ENCODE measurements around the gene ALPI.

Gene ALPI

DNA sequence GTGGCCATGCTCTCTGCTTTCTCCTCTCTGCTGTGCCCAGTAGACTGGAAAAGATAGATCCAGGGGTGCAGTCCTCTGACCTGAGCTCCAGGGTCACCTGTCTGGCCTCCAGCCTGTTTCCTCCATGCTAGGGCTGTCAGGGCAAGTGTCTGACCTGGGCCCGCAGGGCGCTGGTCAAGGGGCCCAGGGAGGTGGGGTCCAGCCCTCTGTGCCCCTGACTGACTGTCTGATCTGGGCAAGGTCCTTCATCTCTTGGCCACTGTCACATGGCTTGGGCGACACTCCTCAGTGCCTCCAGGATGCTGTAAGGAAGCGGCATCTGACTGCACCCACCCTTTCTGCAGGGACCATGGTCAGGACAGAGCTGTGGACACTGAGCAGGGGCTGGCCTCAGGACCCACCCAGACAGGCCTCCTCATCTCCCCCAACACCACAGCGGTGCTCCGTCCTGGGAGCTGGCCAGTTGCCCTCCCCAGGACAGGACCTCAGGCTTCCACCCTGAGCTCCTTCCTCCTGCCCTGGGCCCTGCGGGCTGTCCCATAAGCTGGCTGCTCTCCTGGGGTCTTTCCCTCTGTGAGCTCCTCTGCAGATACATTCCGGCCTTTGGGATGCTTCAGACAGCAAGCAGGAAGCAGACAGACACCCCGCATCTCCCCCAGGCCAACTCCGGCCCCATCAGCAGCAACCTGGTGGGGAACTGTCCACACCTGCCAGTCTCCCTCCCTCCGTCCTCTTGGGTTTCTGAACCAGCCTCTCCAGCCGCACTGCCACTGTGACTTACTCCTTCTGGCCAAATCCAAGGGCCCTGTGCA is 21.2 kb upstream of the ALPI start:
- H4K8ac ChIP-seq (ENCODE audit: low read depth, low read length): no peak overlapping the region
- H3K23ac ChIP-seq (ENCODE audit: low read length): no peak overlapping the region
- H3K4me3 ChIP-seq (ENCODE audit: low read length): no peak overlapping the region
- H3K56ac ChIP-seq (ENCODE audit: low read length): no peak overlapping the region
- DNase-seq: no peak
- H3K27ac ChIP-seq (ENCODE audit: low read depth, low read length): no peak overlapping the region
- no peak overlapping the region for H2BK5ac ChIP-seq (ENCODE audit: low read length)
- no peak overlapping the region for H3K4me2 ChIP-seq (ENCODE audit: low read length)
- no peaks in the 10 kb centered on the region for H3K79me2 ChIP-seq (ENCODE audit: control insufficient read depth, insufficient read depth, low read length)
- no peak overlapping the region for H2BK15ac ChIP-seq (replicated peaks; ENCODE audit: low read depth)
- H3K36me3 ChIP-seq (ENCODE audit: control insufficient read depth, insufficient read depth, low read length): no peaks in the 10 kb centered on the region
- H3K4ac ChIP-seq (ENCODE audit: low read depth, low read length): no peak overlapping the region
- no peaks in the 10 kb centered on the region for H3K4me1 ChIP-seq (ENCODE audit: control insufficient read depth, low read depth, low read length)
- no peaks in the 10 kb centered on the region for H3K79me1 ChIP-seq (ENCODE audit: low read length)
- H2BK120ac ChIP-seq (ENCODE audit: low read depth, low read length): no peak overlapping the region
- no peak overlapping the region for H4K5ac ChIP-seq (ENCODE audit: low read length)
- no peak overlapping the region for H2AK5ac ChIP-seq (ENCODE audit: low read length)
- H3K18ac ChIP-seq (ENCODE audit: low read length): no peak overlapping the region
- H3K9ac ChIP-seq (ENCODE audit: low read length): no peak overlapping the region
- no CpG with 5 or more reads among the region's 12 CpGs for WGBS (ENCODE audit: extremely low coverage, insufficient coverage, low lambda C conversion rate)
- no peaks in the 10 kb centered on the region for H3K27me3 ChIP-seq (ENCODE audit: insufficient read depth, low read length, poor library complexity)

DNA sequence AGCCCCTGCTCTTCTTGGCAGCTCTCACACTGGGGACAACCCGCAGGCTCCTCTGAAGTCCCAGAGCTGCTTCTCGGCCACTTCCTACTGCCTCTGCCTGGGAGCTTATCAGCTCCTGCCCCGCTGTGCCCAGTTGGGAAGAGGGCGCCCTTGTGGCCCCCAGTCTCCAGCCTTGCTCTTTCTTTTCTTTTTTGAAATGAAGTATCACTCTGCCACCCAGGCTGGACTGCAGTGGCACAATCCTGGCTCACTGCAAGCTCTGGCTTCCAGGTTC is 20.6 kb upstream of the ALPI start:
- Histone ChIP-seq H3K18ac (ENCODE audit: low read length) (no peak overlapping the region), H3K4ac (ENCODE audit: low read depth, low read length) (no peak overlapping the region), H3K27me3 (ENCODE audit: insufficient read depth, low read length, poor library complexity) (no peaks in the 10 kb centered on the region), H3K79me1 (ENCODE audit: low read length) (no peaks in the 10 kb centered on the region), H2AK5ac (ENCODE audit: low read length) (no peak overlapping the region), H3K4me2 (ENCODE audit: low read length) (no peak overlapping the region), H3K9ac (ENCODE audit: low read length) (no peak overlapping the region), H3K23ac (ENCODE audit: low read length) (no peak overlapping the region), H3K4me1 (ENCODE audit: control insufficient read depth, low read depth, low read length) (no peaks in the 10 kb centered on the region), H3K79me2 (ENCODE audit: control insufficient read depth, insufficient read depth, low read length) (no peaks in the 10 kb centered on the region), H2BK5ac (ENCODE audit: low read length) (no peak overlapping the region), H3K27ac (ENCODE audit: low read depth, low read length) (no peak overlapping the region), H4K8ac (ENCODE audit: low read depth, low read length) (no peak overlapping the region), H4K5ac (ENCODE audit: low read length) (no peak overlapping the region), H3K36me3 (ENCODE audit: control insufficient read depth, insufficient read depth, low read length) (no peaks in the 10 kb centered on the region), H2BK120ac (ENCODE audit: low read depth, low read length) (no peak overlapping the region), H3K56ac (ENCODE audit: low read length) (no peak overlapping the region), H3K4me3 (ENCODE audit: low read length) (no peak overlapping the region), H2BK15ac (replicated peaks; ENCODE audit: low read depth) (no peak overlapping the region)
- WGBS (ENCODE audit: extremely low coverage, insufficient coverage, low lambda C conversion rate): no CpG with 5 or more reads among the region's 4 CpGs
- no peak for DNase-seq

DNA sequence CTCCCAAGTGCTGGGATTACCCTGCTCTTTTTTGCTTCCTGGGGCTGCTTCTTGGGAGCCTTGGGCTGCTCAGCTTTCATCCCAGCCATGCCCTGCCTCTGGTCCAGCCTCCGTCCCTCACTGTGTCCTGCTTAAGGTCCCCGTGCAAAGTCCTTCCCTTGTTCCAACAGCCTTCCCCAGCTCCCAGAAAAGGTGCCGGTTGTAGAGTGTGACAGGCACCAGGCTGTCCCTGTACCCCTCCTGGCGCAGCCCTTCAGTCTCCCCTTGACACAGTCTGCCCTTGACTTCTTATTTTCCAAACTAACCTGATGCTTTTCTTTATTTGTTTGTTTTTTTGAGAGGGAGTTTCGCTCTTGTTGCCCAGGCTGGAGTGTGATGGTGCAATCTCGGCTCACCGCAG is 20.1 kb upstream of the ALPI start:
- no CpG with 5 or more reads among the region's 7 CpGs for WGBS (ENCODE audit: extremely low coverage, insufficient coverage, low lambda C conversion rate)
- H3K4me2 ChIP-seq (ENCODE audit: low read length): no peak overlapping the region
- no peak for DNase-seq

DNA sequence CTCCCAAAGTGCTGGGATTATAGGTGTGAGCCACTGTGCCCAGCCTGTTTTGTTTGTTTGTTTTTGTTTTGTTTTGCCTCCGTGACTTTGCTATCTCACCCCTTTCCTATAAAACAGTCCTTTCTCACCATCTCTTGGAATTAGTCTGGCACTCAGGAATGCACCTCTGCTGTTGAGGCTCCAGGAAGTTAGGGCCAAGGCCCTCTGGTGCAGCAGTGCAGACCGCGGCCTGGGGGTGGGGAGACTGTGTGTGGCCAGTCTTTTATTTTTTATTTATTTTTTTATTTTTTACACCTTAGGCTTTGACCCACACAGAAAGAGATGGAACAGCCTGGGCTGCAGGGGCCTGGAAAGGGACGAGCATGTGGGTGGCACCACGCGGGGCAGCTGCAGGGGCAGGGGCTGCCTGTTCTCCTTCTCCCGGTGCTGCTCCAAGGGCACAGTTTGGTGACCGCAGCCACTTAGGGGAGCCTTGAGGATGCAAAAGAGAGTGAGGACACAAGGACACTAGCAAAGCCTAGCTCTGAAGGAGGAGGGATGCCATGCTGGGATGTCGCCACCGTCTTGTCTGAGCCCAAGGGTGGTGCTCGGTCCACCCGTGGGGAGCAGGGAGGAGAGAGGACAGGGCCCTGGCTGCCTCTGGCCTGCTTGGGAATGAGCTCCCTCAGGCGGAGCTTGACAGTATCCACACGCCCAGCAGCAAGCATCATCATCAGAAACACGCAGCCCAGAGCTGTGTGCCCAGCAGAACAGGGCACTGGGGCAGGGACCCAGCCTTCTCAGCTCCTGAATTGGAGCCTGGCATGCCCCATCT is 19.4 kb upstream of the ALPI start:
- H3K4ac ChIP-seq (ENCODE audit: low read depth, low read length): no peak overlapping the region
- H3K4me3 ChIP-seq (ENCODE audit: low read length): no peak overlapping the region
- no CpG with 5 or more reads among the region's 15 CpGs for WGBS (ENCODE audit: extremely low coverage, insufficient coverage, low lambda C conversion rate)
- H3K79me2 ChIP-seq (ENCODE audit: control insufficient read depth, insufficient read depth, low read length): no peaks in the 10 kb centered on the region
- H3K23ac ChIP-seq (ENCODE audit: low read length): no peak overlapping the region
- peak; percentile 45 for DNase-seq
- H3K18ac ChIP-seq (ENCODE audit: low read length): no peak overlapping the region
- H3K79me1 ChIP-seq (ENCODE audit: low read length): no peaks in the 10 kb centered on the region
- H4K8ac ChIP-seq (ENCODE audit: low read depth, low read length): no peak overlapping the region
- no peak overlapping the region for H3K56ac ChIP-seq (ENCODE audit: low read length)
- no peaks in the 10 kb centered on the region for H3K27me3 ChIP-seq (ENCODE audit: insufficient read depth, low read length, poor library complexity)
- H2BK120ac ChIP-seq (ENCODE audit: low read depth, low read length): no peak overlapping the region
- H2AK5ac ChIP-seq (ENCODE audit: low read length): no peak overlapping the region
- H2BK15ac ChIP-seq (replicated peaks; ENCODE audit: low read depth): no peak overlapping the region
- no peak overlapping the region for H4K5ac ChIP-seq (ENCODE audit: low read length)
- no peak overlapping the region for H3K27ac ChIP-seq (ENCODE audit: low read depth, low read length)
- no peak overlapping the region for H3K4me2 ChIP-seq (ENCODE audit: low read length)
- H3K4me1 ChIP-seq (ENCODE audit: control insufficient read depth, low read depth, low read length): no peaks in the 10 kb centered on the region
- no peaks in the 10 kb centered on the region for H3K36me3 ChIP-seq (ENCODE audit: control insufficient read depth, insufficient read depth, low read length)
- no peak overlapping the region for H3K9ac ChIP-seq (ENCODE audit: low read length)
- no peak overlapping the region for H2BK5ac ChIP-seq (ENCODE audit: low read length)

More for the DNA sequence above, 20.1 kb upstream of the ALPI start:
- no peak overlapping the region for H2BK15ac ChIP-seq (replicated peaks; ENCODE audit: low read depth)
- H4K5ac ChIP-seq (ENCODE audit: low read length): no peak overlapping the region
- no peaks in the 10 kb centered on the region for H3K79me2 ChIP-seq (ENCODE audit: control insufficient read depth, insufficient read depth, low read length)
- H3K9ac ChIP-seq (ENCODE audit: low read length): no peak overlapping the region
- H3K18ac ChIP-seq (ENCODE audit: low read length): no peak overlapping the region
- H2BK5ac ChIP-seq (ENCODE audit: low read length): no peak overlapping the region
- no peak overlapping the region for H3K56ac ChIP-seq (ENCODE audit: low read length)
- H3K4me1 ChIP-seq (ENCODE audit: control insufficient read depth, low read depth, low read length): no peaks in the 10 kb centered on the region
- no peaks in the 10 kb centered on the region for H3K79me1 ChIP-seq (ENCODE audit: low read length)
- H2BK120ac ChIP-seq (ENCODE audit: low read depth, low read length): no peak overlapping the region
- no peak overlapping the region for H4K8ac ChIP-seq (ENCODE audit: low read depth, low read length)
- no peaks in the 10 kb centered on the region for H3K27me3 ChIP-seq (ENCODE audit: insufficient read depth, low read length, poor library complexity)
- H3K4ac ChIP-seq (ENCODE audit: low read depth, low read length): no peak overlapping the region
- H2AK5ac ChIP-seq (ENCODE audit: low read length): no peak overlapping the region
- H3K23ac ChIP-seq (ENCODE audit: low read length): no peak overlapping the region
- H3K4me3 ChIP-seq (ENCODE audit: low read length): no peak overlapping the region
- no peaks in the 10 kb centered on the region for H3K36me3 ChIP-seq (ENCODE audit: control insufficient read depth, insufficient read depth, low read length)
- no peak overlapping the region for H3K27ac ChIP-seq (ENCODE audit: low read depth, low read length)

DNA sequence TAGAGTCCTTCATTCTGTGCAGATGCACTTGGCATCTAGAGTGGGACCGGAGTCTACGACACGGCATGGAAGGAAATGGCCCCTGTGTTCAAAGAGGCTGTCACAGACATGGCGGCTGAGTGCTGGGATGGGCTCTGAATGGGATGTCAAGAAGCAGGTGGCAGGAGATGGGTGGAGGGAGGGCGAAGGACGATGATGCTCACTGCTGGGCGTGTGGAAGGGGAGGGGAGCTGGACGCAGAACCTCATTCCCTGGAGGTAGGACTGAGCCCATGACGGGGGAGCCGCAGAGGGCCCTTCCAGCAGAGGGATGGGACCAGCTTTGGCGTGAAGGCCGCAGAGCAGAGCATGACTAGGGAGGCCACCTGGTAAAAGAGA is 18.8 kb upstream of the ALPI start:
- no peak overlapping the region for H3K27ac ChIP-seq (ENCODE audit: low read depth, low read length)
- H2BK15ac ChIP-seq (replicated peaks; ENCODE audit: low read depth): no peak overlapping the region
- no peak overlapping the region for H4K5ac ChIP-seq (ENCODE audit: low read length)
- H3K4ac ChIP-seq (ENCODE audit: low read depth, low read length): no peak overlapping the region
- no peak overlapping the region for H3K23ac ChIP-seq (ENCODE audit: low read length)
- H3K79me1 ChIP-seq (ENCODE audit: low read length): no peaks in the 10 kb centered on the region
- H2BK120ac ChIP-seq (ENCODE audit: low read depth, low read length): no peak overlapping the region
- H3K9ac ChIP-seq (ENCODE audit: low read length): no peak overlapping the region
- DNase-seq: no peak
- no peak overlapping the region for H3K4me3 ChIP-seq (ENCODE audit: low read length)
- H3K18ac ChIP-seq (ENCODE audit: low read length): no peak overlapping the region
- H3K36me3 ChIP-seq (ENCODE audit: control insufficient read depth, insufficient read depth, low read length): no peaks in the 10 kb centered on the region
- no peak overlapping the region for H2AK5ac ChIP-seq (ENCODE audit: low read length)
- H3K56ac ChIP-seq (ENCODE audit: low read length): no peak overlapping the region
- no peak overlapping the region for H3K4me2 ChIP-seq (ENCODE audit: low read length)
- H3K79me2 ChIP-seq (ENCODE audit: control insufficient read depth, insufficient read depth, low read length): no peaks in the 10 kb centered on the region
- no CpG with 5 or more reads among the region's 12 CpGs for WGBS (ENCODE audit: extremely low coverage, insufficient coverage, low lambda C conversion rate)
- H3K27me3 ChIP-seq (ENCODE audit: insufficient read depth, low read length, poor library complexity): no peaks in the 10 kb centered on the region
- H4K8ac ChIP-seq (ENCODE audit: low read depth, low read length): no peak overlapping the region
- no peak overlapping the region for H2BK5ac ChIP-seq (ENCODE audit: low read length)
- H3K4me1 ChIP-seq (ENCODE audit: control insufficient read depth, low read depth, low read length): no peaks in the 10 kb centered on the region

Measured in mesendoderm (in vitro differentiated cells).